GM18507 (cell line): ENCODE data around the gene NRL.
"Not testable (repeated sequence)": the region's sequence is repeated elsewhere in the genome, so short reads cannot be mapped to it uniquely, and the experiment has no call there.

Experiments
- DNase-seq: peaks from one replicate; pipeline ENCODE4 v3.0.0; 2011; ENCODE audit warnings: low read depth; ENCODE audit not compliant: insufficient read length; ENCODE audit errors: extremely low spot score
- FAIRE-seq: peaks from 2 replicates; lab custom pipeline; 2011; peaks lifted over from hg19 to GRCh38; lab: Jason Lieb, UNC

The NRL gene

GRCh38 chr14:24058951-24059475 is 55.7 kb downstream of the NRL start:
- DNase-seq (no peak), FAIRE-seq (no peak)

- FAIRE-seq (peak; percentile 92), DNase-seq (peak; percentile 76)
These were observed 56.3 kb downstream of the NRL start for GRCh38 chr14:24058260-24058950.

GRCh38 chr14:24057867-24058259 is 56.9 kb downstream of the NRL start:
- FAIRE-seq: no peak
- no peak for DNase-seq

GRCh38 chr14:24057271-24057670 is 57.5 kb downstream of the NRL start:
- FAIRE-seq (no peak), DNase-seq (no peak)

GRCh38 chr14:24056800-24057184 is 58.0 kb downstream of the NRL start:
- DNase-seq (no peak), FAIRE-seq (no peak)

- DNase-seq (no peak), FAIRE-seq (no peak)
These were observed 58.6 kb downstream of the NRL start for GRCh38 chr14:24055971-24056799.

GRCh38 chr14:24054646-24055045 is 60.1 kb downstream of the NRL start:
- no peak for FAIRE-seq
- DNase-seq: no peak

- DNase-seq (no peak), FAIRE-seq (no peak)
These were observed 60.5 kb downstream of the NRL start for GRCh38 chr14:24054324-24054641.

GRCh38 chr14:24053548-24054323 is 61.0 kb downstream of the NRL start:
- DNase-seq (no peak), FAIRE-seq (no peak)

- no peak for FAIRE-seq
- DNase-seq: no peak
These were observed 61.8 kb downstream of the NRL start for GRCh38 chr14:24052656-24053547.

- FAIRE-seq (no peak), DNase-seq (peak; percentile 71)
These were observed 62.7 kb downstream of the NRL start, which contains the start of gene CARMIL3 for GRCh38 chr14:24051789-24052655. CARMIL3 (plus strand) TSS chr14:24052009; CDS start chr14:24052154, 145 bp downstream.

- DNase-seq: no peak
- FAIRE-seq: no peak
These were observed 63.5 kb downstream of the NRL start for GRCh38 chr14:24051176-24051788.

- DNase-seq, FAIRE-seq: not testable (repeated sequence)
These were observed 64.0 kb downstream of the NRL start for GRCh38 chr14:24050753-24051152.

GRCh38 chr14:24049002-24049401 is 65.7 kb downstream of the NRL start:
- FAIRE-seq, DNase-seq: not testable (repeated sequence)

GRCh38 chr14:24042746-24043145 is 72.0 kb downstream of the NRL start:
- FAIRE-seq: no peak
- DNase-seq: no peak

- FAIRE-seq: no peak
These were observed 74.1 kb downstream of the NRL start for GRCh38 chr14:24040692-24041091.

GRCh38 chr14:24038686-24039085 is 76.1 kb downstream of the NRL start:
- no peak for DNase-seq
- no peak for FAIRE-seq

More at GRCh38 chr14:24040692-24041091, 74.1 kb downstream of the NRL start:
- DNase-seq: no peak

GRCh38 chr14:24037658-24038037 is 77.1 kb downstream of the NRL start:
- DNase-seq (no peak), FAIRE-seq (no peak)
